MM.1S (cell line): Measurements from ENCODE around the gene LRMDA.
A peak's percentile ranks its signal among the peaks of the same experiment; 100 is the strongest.

Experiments
- DNase-seq: peaks from one replicate; pipeline ENCODE4 v3.0.0-alpha.2; 2015
- H2AFZ ChIP-seq: fragments of 300-600 bp; sonication (generic); 2 replicates; pipeline ENCODE4 v1.6.0; 2016; ENCODE audit warnings: antibody characterized with exemption, low read length
- H3F3A ChIP-seq: fragments of 300-600 bp; sonication (generic); 2 replicates; pipeline ENCODE4 v1.6.1; 2016; ENCODE audit warnings: mild to moderate bottlenecking, antibody characterized with exemption, low read length, moderate library complexity, mixed read lengths; ENCODE audit not compliant: insufficient read depth
- H3K27ac ChIP-seq: fragments of 300-600 bp; sonication (generic); 2 replicates; pipeline ENCODE4 v1.5.1; 2016; ENCODE audit warnings: mild to moderate bottlenecking, low read length
- H3K27me3 ChIP-seq: fragments of 300-600 bp; sonication (generic); replicated peaks from 2 replicates; pipeline ENCODE4 v1.6.0; 2016; ENCODE audit warnings: low read length; ENCODE audit not compliant: insufficient read depth
- H3K36me3 ChIP-seq: fragments of 300-600 bp; sonication (generic); replicated peaks from 2 replicates; pipeline ENCODE4 v1.6.1; 2016; ENCODE audit warnings: mild to moderate bottlenecking, low read length, mixed read lengths; ENCODE audit not compliant: insufficient read depth
- H3K4me1 ChIP-seq: fragments of 300-600 bp; sonication (generic); 2 replicates; pipeline ENCODE4 v1.6.1; 2016; ENCODE audit warnings: low read length, mixed read lengths
- H3K4me2 ChIP-seq: fragments of 300-600 bp; sonication (generic); 2 replicates; pipeline ENCODE4 v1.6.0; 2016; ENCODE audit warnings: low read depth, low read length
- H3K4me3 ChIP-seq: fragments of 300-600 bp; sonication (generic); 2 replicates; pipeline ENCODE4 v1.5.1; 2016; ENCODE audit warnings: low read length, mixed read lengths
- H3K79me2 ChIP-seq: fragments of 300-600 bp; sonication (generic); 2 replicates; pipeline ENCODE4 v1.6.1; 2016; ENCODE audit warnings: mixed run types, low read length, mixed read lengths
- H3K9ac ChIP-seq: fragments of 300-600 bp; sonication (generic); 2 replicates; pipeline ENCODE4 v1.6.1; 2016; ENCODE audit warnings: low read length, mixed read lengths
- H3K9me2 ChIP-seq: fragments of 300-600 bp; sonication (generic); replicated peaks from 2 replicates; pipeline ENCODE4 v1.6.1; 2016; ENCODE audit warnings: mild to moderate bottlenecking, low read length, mixed read lengths; ENCODE audit not compliant: insufficient read depth
- H3K9me3 ChIP-seq: fragments of 300-600 bp; sonication (generic); replicated peaks from 2 replicates; pipeline ENCODE4 v1.6.1; 2016; ENCODE audit warnings: mild to moderate bottlenecking, low read length, mixed read lengths; ENCODE audit not compliant: insufficient read depth
- H4K20me1 ChIP-seq: fragments of 300-600 bp; sonication (generic); 2 replicates; pipeline ENCODE4 v1.6.1; 2016; ENCODE audit warnings: mild to moderate bottlenecking, low read length, moderate library complexity, mixed read lengths; ENCODE audit not compliant: insufficient read depth
- EZH2 ChIP-seq: fragments of 300-600 bp; sonication (generic); optimal IDR thresholded peaks from 2 replicates; pipeline ENCODE3; 2017; ENCODE audit warnings: low read depth, mild to moderate bottlenecking, antibody characterized with exemption, low read length, mixed read lengths
- EZH2phosphoT487 ChIP-seq: fragments of 300-600 bp; sonication (generic); IDR thresholded peaks from 2 replicates; pipeline ENCODE4 v1.6.1; 2018; ENCODE audit warnings: antibody characterized with exemption, low read length
- TF ChIP-seq, protein P1 (sequence below): fragments of 300-600 bp; sonication (generic); IDR thresholded peaks from 2 replicates; pipeline ENCODE4 v1.5.1; 2016; ENCODE audit warnings: antibody characterized with exemption, low read length, mixed read lengths

The LRMDA gene

DNA sequence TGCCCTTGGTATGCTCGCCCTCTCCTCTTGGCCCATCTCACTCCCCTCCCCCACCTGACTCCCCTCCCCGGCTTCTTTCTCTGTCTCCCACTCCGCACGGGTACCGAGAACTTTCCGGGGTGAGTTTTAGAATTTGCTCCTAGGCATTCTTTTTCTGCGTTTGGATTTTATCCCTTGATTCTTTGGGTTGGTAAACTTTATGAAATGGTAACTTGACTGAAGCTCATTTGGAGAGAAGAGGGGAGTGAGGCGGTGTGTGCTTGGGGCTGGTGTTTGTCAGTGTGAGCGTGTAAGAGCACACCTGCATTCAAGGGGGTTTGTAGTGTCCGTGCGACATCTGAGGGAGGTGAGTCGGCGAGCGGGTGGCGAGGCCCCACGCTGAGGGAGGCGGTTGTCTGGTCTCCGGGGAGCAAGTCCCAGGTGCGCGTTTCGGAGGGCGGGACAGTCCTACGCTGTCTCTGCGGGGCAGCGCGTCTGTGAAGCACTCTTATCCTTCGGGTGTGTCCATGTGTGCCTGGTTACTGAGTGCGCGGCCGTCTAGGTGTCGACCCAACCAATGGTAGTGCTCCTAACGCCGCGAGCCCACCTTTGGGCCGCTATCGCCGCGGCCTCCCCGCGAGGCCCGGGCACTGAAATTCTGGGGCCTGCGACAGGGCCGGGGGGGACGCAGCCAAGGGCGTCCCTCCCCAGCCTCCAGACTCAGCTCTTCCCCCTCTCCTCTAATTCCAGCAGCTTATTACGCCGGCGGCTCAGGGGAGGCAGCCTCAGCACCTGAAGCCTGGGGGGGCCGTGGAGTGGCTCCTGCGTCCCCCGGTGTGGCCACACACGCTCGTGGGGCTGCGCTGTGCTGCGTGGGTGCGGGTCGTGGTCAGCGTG lies 27.2 kb upstream of the LRMDA start:
- Histone ChIP-seq H4K20me1 (no peaks in the 10 kb centered on the region), H3K36me3 (no peaks in the 10 kb centered on the region), H3K4me1 (no peaks in the 10 kb centered on the region), H3F3A (peaks cover 30% of the 10 kb centered on the region), H2AFZ (peak overlapping the region; percentile 80), H3K4me2 (peak overlapping the region; percentile 98), H3K27me3 (no peaks in the 10 kb centered on the region), H3K9ac (peak overlapping the region; percentile 34; the same call in 1 of the 2 replicates), H3K9me3 (no peaks in the 10 kb centered on the region), H3K79me2 (peaks cover 16% of the 10 kb centered on the region), H3K4me3 (peak overlapping the region; percentile 99), H3K9me2 (no peaks in the 10 kb centered on the region), H3K27ac (peak overlapping the region; percentile 90; the same call in 1 of the 2 replicates)
- DNase-seq = peak; percentile 75
- TF ChIP-seq EZH2 (no peak), EZH2phosphoT487 (no peak)
- TF ChIP-seq, protein P1, sequence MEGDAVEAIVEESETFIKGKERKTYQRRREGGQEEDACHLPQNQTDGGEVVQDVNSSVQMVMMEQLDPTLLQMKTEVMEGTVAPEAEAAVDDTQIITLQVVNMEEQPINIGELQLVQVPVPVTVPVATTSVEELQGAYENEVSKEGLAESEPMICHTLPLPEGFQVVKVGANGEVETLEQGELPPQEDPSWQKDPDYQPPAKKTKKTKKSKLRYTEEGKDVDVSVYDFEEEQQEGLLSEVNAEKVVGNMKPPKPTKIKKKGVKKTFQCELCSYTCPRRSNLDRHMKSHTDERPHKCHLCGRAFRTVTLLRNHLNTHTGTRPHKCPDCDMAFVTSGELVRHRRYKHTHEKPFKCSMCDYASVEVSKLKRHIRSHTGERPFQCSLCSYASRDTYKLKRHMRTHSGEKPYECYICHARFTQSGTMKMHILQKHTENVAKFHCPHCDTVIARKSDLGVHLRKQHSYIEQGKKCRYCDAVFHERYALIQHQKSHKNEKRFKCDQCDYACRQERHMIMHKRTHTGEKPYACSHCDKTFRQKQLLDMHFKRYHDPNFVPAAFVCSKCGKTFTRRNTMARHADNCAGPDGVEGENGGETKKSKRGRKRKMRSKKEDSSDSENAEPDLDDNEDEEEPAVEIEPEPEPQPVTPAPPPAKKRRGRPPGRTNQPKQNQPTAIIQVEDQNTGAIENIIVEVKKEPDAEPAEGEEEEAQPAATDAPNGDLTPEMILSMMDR = no peak

- Histone ChIP-seq H3K27me3 (no peaks in the 10 kb centered on the region), H4K20me1 (no peaks in the 10 kb centered on the region), H3K36me3 (no peaks in the 10 kb centered on the region), H3K9me2 (no peaks in the 10 kb centered on the region), H3K9me3 (no peaks in the 10 kb centered on the region), H3K27ac (peak overlapping the region; percentile 90; the same call in 1 of the 2 replicates), H2AFZ (0 out of 2 replicates have a peak overlapping the region, but pooled peaks have one; percentile 80), H3K4me3 (peak overlapping the region; percentile 99), H3K4me1 (no peaks in the 10 kb centered on the region), H3F3A (peaks cover 32% of the 10 kb centered on the region), H3K9ac (peak overlapping the region; percentile 34; the same call in 1 of the 2 replicates), H3K79me2 (peaks cover 10% of the 10 kb centered on the region; the same call in 1 of the 2 replicates), H3K4me2 (peak overlapping the region; percentile 98)
- TF ChIP-seq EZH2phosphoT487 (no peak), EZH2 (no peak)
- TF ChIP-seq, protein P1 = no peak
- no peak for DNase-seq
Observed at GRCh38 chr10:75404815-75405597, 26.4 kb upstream of the LRMDA start.

GRCh38 chr10:75405598-75406461 lies 25.6 kb upstream of the LRMDA start:
- Histone ChIP-seq H3K27me3 (no peaks in the 10 kb centered on the region), H3K9me3 (no peaks in the 10 kb centered on the region), H3K4me1 (no peaks in the 10 kb centered on the region), H3K36me3 (no peaks in the 10 kb centered on the region), H3K4me3 (no peak overlapping the region), H3K27ac (no peak overlapping the region), H3K9me2 (no peaks in the 10 kb centered on the region), H3K79me2 (peaks cover 2% of the 10 kb centered on the region; the same call in 1 of the 2 replicates), H2AFZ (no peak overlapping the region), H3K4me2 (no peak overlapping the region), H4K20me1 (no peaks in the 10 kb centered on the region), H3K9ac (no peak overlapping the region), H3F3A (peaks cover 26% of the 10 kb centered on the region)
- no peak for DNase-seq
- no peak for TF ChIP-seq EZH2
- TF ChIP-seq EZH2phosphoT487 = no peak
